Measurements from ENCODE around the gene ZNF462.

DNA sequence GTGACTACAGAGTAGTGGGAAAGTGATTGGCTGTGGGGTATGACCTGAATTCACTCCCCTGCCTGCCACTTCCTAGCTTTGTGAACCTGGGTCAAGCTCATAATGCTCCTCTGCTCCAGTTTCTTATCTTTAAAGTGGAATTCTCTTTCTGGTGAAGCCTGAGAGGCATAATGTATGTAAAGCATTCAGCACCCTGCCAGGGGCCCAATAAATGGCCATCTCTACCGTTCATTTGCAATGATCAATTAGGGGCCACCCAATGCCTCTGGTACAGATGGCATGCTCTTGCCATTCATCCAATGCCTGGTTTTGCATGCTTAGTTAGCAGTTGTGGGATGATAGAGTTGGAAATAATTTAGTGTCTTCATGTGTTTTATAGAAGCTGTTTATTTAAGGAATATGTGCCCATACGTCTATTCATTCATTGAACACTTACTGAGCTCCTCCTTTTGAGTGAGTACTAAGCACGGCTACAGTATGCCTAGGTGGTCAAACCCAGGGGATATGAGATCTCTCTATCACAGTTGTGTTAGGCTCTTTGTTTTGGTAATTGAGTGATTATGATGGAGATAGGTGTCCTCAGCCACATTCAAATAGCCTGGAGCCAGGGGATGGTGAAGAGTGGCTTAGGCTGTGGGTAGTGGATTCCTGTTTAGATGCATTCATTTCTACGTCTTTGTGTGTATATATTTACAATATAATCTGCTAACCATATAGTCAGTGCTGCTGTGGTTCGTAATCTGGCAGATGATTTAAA lies 15.3 kb downstream of the ZNF462 start:
- TF ChIP-seq, protein P1, sequence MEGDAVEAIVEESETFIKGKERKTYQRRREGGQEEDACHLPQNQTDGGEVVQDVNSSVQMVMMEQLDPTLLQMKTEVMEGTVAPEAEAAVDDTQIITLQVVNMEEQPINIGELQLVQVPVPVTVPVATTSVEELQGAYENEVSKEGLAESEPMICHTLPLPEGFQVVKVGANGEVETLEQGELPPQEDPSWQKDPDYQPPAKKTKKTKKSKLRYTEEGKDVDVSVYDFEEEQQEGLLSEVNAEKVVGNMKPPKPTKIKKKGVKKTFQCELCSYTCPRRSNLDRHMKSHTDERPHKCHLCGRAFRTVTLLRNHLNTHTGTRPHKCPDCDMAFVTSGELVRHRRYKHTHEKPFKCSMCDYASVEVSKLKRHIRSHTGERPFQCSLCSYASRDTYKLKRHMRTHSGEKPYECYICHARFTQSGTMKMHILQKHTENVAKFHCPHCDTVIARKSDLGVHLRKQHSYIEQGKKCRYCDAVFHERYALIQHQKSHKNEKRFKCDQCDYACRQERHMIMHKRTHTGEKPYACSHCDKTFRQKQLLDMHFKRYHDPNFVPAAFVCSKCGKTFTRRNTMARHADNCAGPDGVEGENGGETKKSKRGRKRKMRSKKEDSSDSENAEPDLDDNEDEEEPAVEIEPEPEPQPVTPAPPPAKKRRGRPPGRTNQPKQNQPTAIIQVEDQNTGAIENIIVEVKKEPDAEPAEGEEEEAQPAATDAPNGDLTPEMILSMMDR (IDR thresholded peaks at IDR 0.05), result no peak
- TF ChIP-seq POLR2A (IDR thresholded peaks at IDR 0.05), result no peak
